HL-60 (cell line): ENCODE results near the gene HMCN1.

ENCODE experiments used
- DNase-seq, 2 experiments: peaks; one replicate each; pipeline ENCODE4 v3.0.0-alpha.2; 2010 to 2020; ENCODE audit warnings: low read depth in 1 of 2, low spot score in 1 of 2
- H3K27ac ChIP-seq: fragments of 250-450 bp; sonication (Bioruptor Pico); replicated peaks from 2 replicates; pipeline ENCODE4 v1.5.1; 2020; ENCODE audit warnings: mild to moderate bottlenecking, moderate library complexity
- H3K27me3 ChIP-seq: fragments of 250-450 bp; sonication (Bioruptor Pico); 2 replicates; pipeline ENCODE4 v1.5.1; 2021; ENCODE audit warnings: mild to moderate bottlenecking, moderate library complexity; ENCODE audit not compliant: insufficient read depth, poor library complexity, severe bottlenecking
- H3K4me3 ChIP-seq: replicated peaks from 2 replicates; pipeline ENCODE4 v1.5.1; 2011; ENCODE audit warnings: mild to moderate bottlenecking, control low read depth, low read length; ENCODE audit not compliant: insufficient read depth
- GABPA ChIP-seq: IDR thresholded peaks from 2 replicates; pipeline ENCODE4 v1.6.1; 2012; ENCODE audit warnings: low read depth
- POLR2AphosphoS5 ChIP-seq: IDR thresholded peaks from 2 replicates; pipeline ENCODE4 v1.6.1; 2012; ENCODE audit warnings: low read depth
- SPI1 ChIP-seq: IDR thresholded peaks from 2 replicates; pipeline ENCODE4 v1.6.1; 2012; ENCODE audit warnings: low read depth, mild to moderate bottlenecking, borderline replicate concordance
- TF ChIP-seq, protein P1 (sequence below): IDR thresholded peaks from one replicate; pipeline ENCODE4 v1.5.1; 2011; ENCODE audit warnings: low read length, control low read depth, inconsistent platforms; ENCODE audit not compliant: insufficient read depth
- TF ChIP-seq, protein P2 (sequence below): IDR thresholded peaks from 2 replicates; pipeline ENCODE4 v1.6.1; 2012; ENCODE audit warnings: low read depth; ENCODE audit not compliant: insufficient replicate concordance

The HMCN1 gene

GRCh38 chr1:185696422-185697150 lies 37.6 kb upstream of the HMCN1 start:
- Histone ChIP-seq H3K27ac (no peak overlapping the region), H3K27me3 (no peaks in the 10 kb centered on the region), H3K4me3 (no peak overlapping the region)
- TF ChIP-seq POLR2AphosphoS5 (no peak), SPI1 (no peak), GABPA (no peak)
- TF ChIP-seq, protein P1, sequence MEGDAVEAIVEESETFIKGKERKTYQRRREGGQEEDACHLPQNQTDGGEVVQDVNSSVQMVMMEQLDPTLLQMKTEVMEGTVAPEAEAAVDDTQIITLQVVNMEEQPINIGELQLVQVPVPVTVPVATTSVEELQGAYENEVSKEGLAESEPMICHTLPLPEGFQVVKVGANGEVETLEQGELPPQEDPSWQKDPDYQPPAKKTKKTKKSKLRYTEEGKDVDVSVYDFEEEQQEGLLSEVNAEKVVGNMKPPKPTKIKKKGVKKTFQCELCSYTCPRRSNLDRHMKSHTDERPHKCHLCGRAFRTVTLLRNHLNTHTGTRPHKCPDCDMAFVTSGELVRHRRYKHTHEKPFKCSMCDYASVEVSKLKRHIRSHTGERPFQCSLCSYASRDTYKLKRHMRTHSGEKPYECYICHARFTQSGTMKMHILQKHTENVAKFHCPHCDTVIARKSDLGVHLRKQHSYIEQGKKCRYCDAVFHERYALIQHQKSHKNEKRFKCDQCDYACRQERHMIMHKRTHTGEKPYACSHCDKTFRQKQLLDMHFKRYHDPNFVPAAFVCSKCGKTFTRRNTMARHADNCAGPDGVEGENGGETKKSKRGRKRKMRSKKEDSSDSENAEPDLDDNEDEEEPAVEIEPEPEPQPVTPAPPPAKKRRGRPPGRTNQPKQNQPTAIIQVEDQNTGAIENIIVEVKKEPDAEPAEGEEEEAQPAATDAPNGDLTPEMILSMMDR: no peak
- TF ChIP-seq, protein P2, sequence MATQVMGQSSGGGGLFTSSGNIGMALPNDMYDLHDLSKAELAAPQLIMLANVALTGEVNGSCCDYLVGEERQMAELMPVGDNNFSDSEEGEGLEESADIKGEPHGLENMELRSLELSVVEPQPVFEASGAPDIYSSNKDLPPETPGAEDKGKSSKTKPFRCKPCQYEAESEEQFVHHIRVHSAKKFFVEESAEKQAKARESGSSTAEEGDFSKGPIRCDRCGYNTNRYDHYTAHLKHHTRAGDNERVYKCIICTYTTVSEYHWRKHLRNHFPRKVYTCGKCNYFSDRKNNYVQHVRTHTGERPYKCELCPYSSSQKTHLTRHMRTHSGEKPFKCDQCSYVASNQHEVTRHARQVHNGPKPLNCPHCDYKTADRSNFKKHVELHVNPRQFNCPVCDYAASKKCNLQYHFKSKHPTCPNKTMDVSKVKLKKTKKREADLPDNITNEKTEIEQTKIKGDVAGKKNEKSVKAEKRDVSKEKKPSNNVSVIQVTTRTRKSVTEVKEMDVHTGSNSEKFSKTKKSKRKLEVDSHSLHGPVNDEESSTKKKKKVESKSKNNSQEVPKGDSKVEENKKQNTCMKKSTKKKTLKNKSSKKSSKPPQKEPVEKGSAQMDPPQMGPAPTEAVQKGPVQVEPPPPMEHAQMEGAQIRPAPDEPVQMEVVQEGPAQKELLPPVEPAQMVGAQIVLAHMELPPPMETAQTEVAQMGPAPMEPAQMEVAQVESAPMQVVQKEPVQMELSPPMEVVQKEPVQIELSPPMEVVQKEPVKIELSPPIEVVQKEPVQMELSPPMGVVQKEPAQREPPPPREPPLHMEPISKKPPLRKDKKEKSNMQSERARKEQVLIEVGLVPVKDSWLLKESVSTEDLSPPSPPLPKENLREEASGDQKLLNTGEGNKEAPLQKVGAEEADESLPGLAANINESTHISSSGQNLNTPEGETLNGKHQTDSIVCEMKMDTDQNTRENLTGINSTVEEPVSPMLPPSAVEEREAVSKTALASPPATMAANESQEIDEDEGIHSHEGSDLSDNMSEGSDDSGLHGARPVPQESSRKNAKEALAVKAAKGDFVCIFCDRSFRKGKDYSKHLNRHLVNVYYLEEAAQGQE: no peak
- DNase-seq: no peak

GRCh38 chr1:185699874-185700273 lies 34.3 kb upstream of the HMCN1 start:
- no peak overlapping the region for H3K4me3 ChIP-seq
- no peak for DNase-seq
- no peaks in the 10 kb centered on the region for H3K27me3 ChIP-seq
- TF ChIP-seq SPI1 (no peak), POLR2AphosphoS5 (no peak), GABPA (no peak)
- TF ChIP-seq, protein P2: no peak
- TF ChIP-seq, protein P1: no peak
- H3K27ac ChIP-seq: no peak overlapping the region

DNA sequence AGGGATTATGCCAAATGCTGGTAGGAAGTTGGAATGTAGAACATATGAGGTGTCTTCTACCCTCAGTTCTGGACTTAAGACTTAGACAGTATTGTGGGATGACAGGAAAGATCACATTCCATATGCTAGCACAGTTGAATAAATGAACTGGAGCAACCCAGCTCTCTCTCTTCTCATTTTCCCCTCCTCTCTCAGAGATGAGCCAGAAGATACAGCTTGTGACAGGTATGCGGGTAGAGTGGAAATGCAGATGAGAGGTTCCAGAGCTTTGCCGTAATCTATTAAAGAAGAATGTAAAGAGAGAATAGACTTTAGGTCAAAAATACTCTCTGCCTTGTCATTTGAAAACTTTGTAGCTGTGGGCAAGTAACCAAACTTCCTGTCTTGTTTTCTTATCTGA lies 32.5 kb upstream of the HMCN1 start:
- no peak overlapping the region for H3K4me3 ChIP-seq
- no peak for DNase-seq
- TF ChIP-seq, protein P1: no peak
- TF ChIP-seq SPI1: no peak
- TF ChIP-seq GABPA: no peak
- TF ChIP-seq, protein P2: no peak
- no peak for TF ChIP-seq POLR2AphosphoS5
- H3K27ac ChIP-seq: no peak overlapping the region
- H3K27me3 ChIP-seq: no peaks in the 10 kb centered on the region
